PFSK-1 (cell line): ENCODE data around the gene ZNF512B.

ENCODE experiments used
- POLR2AphosphoS5 ChIP-seq: IDR thresholded peaks from 2 replicates; pipeline ENCODE4 v1.6.1; 2012; ENCODE audit warnings: low read depth, mild to moderate bottlenecking, control low read depth, low read length, moderate library complexity
- TAF1 ChIP-seq: IDR thresholded peaks from 2 replicates; pipeline ENCODE4 v1.6.1; 2012; ENCODE audit warnings: low read length, control low read depth, borderline replicate concordance; ENCODE audit not compliant: insufficient read depth
- TF ChIP-seq, protein P1 (sequence below), 2 experiments: IDR thresholded peaks; 2 replicates each; pipeline versions ENCODE4 v1.6.1 to v1.8.0; 2011 to 2012; ENCODE audit warnings: low read depth in 2 of 2, low read length in 2 of 2, control low read depth in 1 of 2, inconsistent platforms in 1 of 2, mild to moderate bottlenecking in 1 of 2, moderate library complexity in 1 of 2; ENCODE audit not compliant: insufficient read depth in 1 of 2

DNA sequence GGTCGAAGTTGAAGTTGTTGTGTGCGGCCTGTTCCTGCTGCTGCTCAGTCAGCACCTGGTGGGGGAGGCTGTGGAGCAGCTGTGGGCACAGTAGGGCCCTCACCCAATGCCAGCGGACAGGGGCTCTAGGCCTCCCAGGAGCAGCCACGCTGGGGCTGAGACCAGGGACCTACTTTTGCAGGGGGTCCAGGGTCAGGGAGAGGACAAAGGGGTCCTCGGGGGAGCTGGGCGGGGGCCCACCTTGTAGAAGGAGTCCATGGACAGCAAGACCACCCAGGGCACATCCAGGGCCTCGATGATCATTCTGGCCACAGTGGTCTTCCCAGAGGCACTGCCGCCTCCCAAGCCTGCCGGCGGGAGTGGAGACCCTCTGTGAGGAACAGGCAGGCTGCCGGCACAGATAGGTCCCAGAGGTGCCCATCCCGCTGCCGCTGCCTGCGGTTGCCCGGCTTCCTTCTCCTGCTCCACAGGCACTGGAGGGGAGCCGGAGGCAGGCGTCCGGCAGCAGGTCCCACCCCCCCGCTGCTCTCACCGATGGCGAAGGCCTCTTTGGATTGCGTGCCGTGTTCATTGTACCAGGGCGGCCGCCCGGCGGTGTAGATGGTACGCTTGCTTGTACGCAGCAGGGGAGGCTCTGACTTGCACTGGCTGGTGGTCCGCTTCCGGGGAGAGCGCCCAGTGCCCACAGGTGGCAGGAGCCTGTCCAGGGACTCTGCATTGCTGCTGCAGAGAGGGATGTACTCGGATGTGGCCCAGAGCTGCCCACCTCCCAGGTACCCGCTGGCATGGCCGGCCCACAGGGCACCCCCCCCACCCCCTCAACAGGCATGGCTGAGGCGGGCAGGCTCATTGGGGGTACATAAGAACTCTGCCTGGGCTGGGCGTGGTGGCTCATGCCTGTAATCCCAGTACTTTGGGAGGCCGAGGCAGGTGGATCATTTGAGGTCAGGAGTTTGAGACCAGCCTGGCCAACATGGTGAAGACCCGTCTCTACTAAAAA, 23.5 kb downstream of the ZNF512B start:
- TF ChIP-seq, protein P1, sequence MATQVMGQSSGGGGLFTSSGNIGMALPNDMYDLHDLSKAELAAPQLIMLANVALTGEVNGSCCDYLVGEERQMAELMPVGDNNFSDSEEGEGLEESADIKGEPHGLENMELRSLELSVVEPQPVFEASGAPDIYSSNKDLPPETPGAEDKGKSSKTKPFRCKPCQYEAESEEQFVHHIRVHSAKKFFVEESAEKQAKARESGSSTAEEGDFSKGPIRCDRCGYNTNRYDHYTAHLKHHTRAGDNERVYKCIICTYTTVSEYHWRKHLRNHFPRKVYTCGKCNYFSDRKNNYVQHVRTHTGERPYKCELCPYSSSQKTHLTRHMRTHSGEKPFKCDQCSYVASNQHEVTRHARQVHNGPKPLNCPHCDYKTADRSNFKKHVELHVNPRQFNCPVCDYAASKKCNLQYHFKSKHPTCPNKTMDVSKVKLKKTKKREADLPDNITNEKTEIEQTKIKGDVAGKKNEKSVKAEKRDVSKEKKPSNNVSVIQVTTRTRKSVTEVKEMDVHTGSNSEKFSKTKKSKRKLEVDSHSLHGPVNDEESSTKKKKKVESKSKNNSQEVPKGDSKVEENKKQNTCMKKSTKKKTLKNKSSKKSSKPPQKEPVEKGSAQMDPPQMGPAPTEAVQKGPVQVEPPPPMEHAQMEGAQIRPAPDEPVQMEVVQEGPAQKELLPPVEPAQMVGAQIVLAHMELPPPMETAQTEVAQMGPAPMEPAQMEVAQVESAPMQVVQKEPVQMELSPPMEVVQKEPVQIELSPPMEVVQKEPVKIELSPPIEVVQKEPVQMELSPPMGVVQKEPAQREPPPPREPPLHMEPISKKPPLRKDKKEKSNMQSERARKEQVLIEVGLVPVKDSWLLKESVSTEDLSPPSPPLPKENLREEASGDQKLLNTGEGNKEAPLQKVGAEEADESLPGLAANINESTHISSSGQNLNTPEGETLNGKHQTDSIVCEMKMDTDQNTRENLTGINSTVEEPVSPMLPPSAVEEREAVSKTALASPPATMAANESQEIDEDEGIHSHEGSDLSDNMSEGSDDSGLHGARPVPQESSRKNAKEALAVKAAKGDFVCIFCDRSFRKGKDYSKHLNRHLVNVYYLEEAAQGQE (IDR thresholded peaks at IDR 0.05; ENCODE audit: insufficient read depth in 1 of 2, low read depth in 2 of 2, low read length in 2 of 2), result no peak
- no peak for TF ChIP-seq TAF1
- no peak for TF ChIP-seq POLR2AphosphoS5
